Stimulated activated CD8-positive, alpha-beta memory T cell treated with anti-CD3 and anti-CD28 coated beads, Interleukin-7, amount 100 ng/mL, for 1 hour (primary cell): Measurements from ENCODE around the gene SPATS1.
"Not testable (repeated sequence)": the region's sequence is repeated elsewhere in the genome, so short reads cannot be mapped to it uniquely, and the experiment has no call there.

Experiments
- DNase-seq, 2 donors: peaks; one replicate each; pipeline ENCODE4 v3.0.0-alpha.2; 2020; ENCODE audit warnings: low read depth in 2 of 2

The SPATS1 gene

DNA sequence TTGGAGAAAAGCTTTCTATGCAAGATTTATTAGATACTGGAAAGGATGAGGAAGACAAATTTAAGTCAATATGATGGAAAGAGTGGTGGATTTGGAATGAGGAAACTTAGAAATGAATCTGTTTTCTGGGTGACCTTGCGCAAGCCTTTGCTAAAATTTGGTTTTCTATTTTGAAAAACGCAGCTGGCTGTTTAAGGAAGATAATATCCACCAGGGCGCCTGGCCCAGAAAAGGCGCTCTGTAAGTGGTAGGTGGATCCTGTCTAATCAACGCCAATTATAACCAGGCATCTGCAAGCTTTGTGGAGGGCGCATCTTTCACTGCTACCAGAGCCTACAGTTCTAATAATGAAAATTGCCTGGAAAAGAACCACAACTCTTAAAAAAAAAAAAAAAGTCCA is 398 bp upstream of the SPATS1 start:
- DNase-seq = no peak

DNA sequence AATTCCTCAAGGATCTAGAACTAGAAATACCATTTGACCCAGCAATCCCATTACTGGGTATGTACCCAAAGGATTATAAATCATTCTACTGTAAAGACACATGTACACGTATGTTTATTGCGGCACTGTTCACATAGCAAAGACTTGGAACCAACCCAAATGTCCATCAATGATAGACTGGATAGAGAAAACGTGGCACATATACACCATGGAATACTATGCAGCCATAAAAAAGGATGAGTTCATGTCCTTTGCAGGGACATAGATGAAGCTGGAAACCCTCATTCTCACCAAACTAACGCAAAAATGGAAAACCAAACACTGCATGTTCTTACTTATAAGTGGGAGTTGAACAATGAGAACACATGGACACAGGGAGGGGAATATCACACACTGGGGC is 4.4 kb downstream of the SPATS1 start:
- DNase-seq = not testable (repeated sequence)

DNA sequence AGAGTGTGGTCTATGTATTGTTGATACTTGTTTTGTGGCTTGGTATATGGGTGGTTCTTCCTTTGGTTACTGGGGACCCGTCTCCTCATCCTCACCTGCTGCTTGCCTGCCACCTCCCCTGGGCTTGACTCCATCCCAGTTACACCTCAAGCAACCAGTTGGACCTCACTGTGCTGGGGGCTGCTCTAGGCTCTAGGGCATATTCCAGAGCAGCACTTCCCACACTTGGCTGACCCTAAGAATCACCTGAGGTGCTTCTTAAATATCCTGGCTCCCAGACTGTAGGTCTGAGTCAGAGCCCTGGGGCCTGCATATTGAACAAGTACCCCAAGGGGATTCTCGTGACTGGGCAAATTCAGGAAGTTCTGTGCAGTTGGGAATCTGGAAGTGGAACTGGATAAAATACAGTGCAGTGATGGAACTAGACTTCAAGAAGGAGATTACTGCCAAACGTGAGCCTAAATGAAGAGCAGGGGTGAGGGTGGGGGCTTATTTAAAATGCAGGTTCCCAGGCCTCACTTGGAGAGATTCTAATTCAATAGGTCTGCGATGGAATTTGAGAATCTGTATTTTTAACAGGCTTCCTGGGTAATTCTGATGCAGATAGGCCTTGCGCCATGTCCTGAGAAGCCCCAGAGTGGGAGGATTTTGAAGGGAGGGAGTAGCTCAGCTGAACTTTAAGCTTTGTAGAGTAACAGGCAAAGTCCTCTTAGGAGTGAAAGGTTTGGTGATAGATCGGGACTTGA is 7.6 kb downstream of the SPATS1 start:
- no peak for DNase-seq

DNA sequence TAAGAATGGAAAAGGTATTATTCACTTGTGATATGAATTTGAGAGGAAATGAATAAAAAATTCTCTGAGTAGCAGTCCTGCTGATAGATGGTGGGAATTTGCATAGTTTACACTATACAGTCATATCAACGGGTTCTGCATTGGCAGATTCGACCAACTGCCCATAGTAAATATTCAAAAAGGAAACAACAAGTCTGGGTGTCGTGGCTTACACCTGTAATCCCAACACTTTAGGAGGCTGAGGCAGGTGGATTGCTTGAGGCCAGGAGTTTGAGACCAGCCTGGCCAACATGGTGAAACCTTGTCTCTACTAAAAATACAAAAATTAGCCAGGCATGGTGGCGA is 8.2 kb downstream of the SPATS1 start:
- DNase-seq = not testable (repeated sequence)

DNA sequence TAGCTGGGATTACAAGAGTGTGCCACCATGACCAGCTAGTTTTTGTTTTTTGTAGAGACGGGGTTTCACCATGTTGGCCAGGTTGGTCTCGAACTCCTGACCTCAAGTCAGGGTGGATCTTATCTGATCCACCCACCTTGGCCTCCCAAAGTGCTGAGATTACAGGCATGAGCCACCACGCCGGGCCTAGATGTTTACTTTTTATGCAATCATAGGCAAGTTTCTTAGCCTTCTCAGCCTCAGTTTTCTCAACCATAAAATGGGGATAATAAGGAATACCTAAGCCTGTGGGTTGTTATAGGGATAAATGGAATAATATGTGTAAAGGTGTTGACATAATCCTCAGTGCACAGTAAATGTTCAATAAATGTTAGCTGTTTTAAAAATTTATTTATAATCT is 9.8 kb downstream of the SPATS1 start:
- DNase-seq = no peak

DNA sequence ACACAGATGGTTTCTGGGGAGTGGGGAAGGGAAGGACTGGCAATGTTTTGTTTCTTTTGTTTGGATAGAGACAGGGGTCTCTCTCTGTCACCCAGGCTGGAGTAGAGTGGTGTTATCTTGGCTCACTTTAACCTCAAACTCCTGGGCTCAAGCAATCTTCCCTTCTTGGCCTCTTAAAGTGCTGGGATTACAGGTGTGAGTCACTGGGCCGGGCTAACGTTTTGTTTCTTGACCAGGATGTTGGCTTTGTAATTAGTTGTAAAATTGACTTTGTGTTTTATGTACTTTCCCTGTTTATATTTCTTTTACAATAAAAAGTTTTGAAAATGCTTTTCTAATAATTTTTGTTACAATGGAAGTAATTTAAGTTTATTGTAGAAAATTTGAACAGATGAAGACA is 10.9 kb downstream of the SPATS1 start:
- DNase-seq = no peak

DNA sequence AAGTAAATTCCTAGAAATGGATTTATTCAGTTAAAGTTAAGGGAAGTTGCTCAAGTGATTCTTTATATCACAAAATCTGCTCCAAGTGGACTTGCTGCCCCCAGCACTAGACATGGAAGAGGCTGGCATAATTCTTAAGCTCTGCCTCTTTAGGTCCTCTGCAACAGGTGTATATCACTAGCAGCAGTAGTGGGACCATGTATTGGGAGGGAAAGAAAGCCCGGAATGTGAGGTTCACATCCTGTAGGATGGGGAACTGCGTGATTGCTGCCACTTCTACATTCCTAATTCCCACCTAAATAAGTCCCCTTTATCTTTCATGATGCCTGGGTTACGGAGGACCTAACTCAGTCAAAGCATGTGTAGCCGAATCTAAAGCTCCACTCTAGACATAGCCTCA is 13.2 kb downstream of the SPATS1 start:
- no peak for DNase-seq

DNA sequence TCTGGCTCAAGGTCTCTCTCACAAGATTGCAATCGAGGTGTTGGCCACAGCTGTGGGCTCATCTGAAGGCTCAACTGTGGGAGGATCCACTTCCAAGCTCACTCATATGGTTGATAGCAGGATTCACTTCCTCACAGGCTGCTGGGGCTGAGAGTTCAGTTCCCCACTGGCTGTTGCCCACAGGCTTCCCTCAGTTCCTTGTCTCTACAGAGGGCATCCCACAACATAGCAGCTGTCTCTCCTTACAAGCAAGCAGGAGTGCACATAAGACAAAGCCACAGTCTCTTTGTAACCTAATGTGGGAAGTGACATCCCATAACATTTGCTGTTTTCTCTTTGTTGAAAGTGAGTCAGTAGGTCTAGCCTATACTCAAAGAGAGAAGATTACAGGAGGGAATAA is 14.0 kb downstream of the SPATS1 start:
- DNase-seq = no peak

DNA sequence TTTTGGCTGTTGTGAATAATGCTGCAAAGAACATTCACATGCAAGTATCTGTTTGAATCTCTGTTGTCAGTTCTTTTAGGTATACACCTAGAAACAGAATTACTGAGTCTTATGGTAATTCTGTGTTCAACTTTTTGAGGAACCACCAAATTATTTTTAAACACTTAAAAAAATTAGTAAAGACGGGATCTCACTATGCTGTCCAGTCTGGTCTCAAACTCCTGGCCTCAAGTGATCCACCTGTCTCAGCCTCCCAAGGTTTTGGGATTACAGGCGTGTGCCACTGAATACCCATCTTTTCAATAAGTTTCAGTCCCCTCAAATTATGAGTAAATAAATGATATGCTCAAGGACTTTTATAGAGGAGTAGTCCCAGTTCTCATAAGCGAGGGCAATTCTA is 17.5 kb downstream of the SPATS1 start:
- DNase-seq = no peak

DNA sequence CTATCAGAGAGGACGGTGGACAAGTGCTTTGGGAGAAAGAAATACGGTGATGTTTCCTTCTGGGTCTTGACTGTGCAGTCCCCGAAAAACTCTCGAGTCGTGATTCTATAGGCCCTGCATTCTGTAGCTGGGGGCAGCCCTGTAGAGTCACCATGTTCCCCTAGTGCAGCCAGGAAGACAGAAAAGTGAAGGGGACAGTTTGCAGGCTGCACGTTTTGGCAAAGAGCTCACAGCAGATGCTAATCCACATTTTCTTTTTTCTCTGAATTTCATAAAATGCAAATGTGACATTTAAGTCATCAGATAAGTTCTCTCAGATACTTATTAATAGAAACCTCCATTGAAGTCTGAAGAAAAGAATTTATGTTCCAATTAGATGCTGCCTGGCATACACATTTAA is 19.5 kb downstream of the SPATS1 start:
- no peak for DNase-seq

DNA sequence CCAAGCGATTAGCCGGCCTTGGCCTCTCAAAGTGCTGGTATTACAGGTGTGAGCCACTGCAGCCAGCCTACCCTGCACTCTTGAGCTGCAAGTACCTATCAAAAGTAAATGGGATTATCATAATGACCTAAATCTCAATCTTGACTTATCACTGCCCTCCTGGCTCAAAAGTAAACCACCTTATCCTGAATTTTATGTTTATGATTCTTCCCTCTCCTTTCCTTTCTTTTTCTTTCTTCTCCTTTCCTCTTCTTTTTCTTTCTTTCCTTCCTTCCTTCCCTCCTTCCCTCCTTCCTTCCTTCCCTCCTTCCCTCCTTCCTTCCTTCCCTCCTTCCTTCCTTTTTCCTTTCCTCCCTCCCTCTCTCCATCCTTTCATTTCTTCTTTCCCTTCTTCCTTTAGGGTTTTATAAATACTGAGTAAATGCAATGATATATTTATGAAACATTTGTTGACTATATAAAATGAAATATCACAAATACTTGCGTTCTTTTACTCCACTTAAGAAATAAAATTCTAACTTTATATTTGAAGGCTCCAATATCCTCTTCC is 21.0 kb downstream of the SPATS1 start:
- no peak for DNase-seq

DNA sequence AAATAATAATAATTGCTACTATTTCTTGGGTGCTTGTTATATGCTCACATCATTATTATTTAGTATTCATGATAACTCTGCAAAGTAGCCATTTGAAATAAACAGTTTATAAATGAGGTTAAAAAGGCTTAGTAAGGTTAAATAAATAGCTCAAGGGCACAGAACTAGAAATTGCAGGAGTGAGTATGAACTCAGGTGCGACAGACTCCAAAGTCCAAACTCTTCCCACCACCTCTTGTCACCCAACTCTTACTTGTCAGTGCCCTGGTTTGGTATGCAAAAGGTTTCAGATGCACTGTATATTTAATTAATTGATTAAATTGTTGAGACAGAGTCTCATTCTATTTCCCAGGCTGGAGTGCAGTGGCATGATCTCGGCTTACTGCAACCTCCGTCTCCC is 24.3 kb downstream of the SPATS1 start:
- no peak for DNase-seq

DNA sequence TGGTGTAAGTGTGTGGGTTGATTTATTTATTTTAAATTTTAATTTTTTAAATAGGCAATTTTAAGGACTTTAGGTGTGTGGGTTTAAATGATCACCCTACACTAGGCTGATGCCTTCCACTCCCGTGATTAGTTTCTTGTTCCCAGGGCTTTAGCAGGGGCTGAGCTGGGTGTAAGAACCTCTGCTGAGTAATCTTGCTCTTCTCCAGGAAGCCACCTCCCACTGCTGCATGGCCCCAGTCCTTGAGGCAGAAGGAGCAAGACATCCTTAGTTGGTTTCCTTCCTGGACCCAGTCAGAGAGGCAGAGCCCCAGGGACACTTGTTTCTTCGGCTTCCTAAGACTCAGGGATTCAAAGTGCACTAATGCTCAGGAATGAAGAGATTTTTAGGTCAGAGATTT is 25.2 kb downstream of the SPATS1 start:
- no peak for DNase-seq

DNA sequence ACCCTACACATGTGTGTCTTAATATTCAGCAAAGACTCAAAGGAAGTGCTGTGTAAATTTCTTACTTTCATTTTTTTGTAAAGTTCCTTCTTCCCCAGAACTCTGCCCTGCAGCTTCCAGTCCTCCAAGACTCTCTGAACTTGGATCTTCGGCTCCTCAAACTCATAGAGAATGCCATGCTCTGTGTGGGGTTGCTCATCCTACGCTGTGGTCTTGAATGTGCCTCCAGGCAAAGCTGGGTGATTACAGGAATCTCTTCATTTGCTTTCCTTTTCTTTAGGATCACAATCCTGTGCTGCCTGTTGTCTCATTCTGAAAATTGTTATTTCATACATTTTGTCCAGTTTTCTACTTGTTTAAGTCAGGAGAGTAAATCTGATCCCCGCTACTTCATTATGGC is 30.6 kb downstream of the SPATS1 start:
- no peak for DNase-seq

DNA sequence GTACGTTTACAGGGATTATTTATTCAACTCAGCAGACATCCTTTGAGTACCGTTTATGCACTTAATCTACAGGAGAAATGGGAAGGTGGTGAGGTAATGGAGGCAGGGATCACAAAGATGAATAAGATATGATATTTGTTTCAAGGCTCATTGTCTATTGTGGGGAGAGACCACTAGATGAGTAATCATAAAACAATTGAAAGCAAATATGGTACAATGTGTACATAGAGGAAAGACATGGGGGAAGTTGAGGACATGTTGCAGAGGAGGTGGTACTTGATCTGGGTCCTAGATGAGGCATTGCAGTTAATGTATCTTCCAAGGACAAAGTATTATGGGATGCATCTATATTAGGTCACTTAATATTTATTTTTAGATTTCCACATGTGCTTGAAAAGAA is 31.3 kb downstream of the SPATS1 start:
- DNase-seq = no peak

DNA sequence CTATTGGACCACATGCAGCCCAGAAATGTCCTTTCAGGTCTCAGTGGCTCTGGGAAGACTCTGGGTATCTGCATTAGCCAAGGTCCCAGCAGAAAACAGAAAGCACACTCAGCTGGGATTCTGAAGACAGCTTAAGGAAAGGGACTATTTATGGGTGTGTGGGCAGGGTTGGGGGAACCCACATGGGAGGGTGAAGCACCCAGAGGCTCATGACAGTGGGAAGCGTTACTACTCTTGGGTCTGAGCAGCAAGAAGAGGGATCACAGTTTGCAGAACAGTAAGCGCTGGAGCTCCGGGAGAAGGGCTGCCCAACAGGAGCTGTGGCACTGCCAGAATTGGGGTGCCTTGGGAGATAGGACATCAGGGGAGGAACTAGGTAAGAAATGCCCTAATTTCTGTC is 32.6 kb downstream of the SPATS1 start:
- no peak for DNase-seq

DNA sequence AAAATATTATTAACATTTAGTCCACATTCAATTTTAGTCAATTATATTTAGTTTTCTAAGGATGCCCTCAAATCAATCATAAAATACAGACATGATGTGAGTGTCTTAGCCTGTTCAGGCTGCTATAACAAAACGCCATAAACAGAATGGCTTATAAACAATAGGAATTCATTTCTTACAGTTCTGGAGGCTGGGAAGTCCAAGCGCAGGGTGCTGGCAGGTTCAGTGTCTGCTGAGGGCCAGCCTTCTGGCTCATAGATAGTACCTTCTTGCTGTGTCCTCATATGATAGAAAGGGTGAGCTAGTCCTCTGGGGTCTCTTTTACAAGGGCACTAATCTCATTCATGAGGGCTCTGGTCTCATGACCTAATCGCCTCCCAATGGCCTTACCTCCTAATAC is 35.0 kb downstream of the SPATS1 start:
- no peak for DNase-seq

DNA sequence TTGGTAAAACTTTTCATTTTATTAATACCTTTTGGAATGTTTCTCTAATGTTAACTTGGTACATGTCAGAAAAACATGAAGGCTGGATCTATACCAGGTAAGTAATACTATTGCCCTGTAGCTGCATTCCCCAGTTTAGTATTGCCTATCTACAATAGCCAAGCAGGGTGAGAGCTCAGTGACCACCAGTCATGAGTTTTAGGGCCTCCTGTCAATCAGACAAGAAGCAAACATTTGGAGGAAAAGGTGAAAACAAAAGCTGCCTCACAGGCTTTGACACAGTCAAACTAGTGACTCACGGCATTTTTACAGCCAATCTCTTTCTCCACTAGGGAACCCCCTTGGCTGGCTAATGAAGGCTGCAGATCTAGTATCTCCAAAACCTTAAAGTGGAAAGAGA is 35.5 kb downstream of the SPATS1 start:
- no peak for DNase-seq

DNA sequence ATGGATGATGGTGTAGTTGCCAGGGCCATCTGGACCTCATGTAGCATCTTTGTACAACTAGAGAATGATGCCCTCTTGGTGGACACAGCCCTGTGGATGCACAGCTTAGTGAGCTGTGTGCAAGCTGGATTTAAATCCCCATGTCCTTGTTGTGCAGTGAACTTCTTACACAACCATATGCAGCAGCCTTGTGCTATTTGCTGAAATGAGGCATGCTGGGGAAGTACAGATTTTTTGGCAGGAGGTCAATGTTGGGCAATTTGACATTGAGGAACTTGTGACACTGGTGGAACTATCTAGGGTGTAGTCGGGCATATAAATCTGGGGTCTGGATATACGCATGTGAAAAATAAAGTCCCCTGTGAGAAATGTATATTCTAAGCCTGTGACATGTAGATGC is 39.3 kb downstream of the SPATS1 start:
- no peak for DNase-seq

DNA sequence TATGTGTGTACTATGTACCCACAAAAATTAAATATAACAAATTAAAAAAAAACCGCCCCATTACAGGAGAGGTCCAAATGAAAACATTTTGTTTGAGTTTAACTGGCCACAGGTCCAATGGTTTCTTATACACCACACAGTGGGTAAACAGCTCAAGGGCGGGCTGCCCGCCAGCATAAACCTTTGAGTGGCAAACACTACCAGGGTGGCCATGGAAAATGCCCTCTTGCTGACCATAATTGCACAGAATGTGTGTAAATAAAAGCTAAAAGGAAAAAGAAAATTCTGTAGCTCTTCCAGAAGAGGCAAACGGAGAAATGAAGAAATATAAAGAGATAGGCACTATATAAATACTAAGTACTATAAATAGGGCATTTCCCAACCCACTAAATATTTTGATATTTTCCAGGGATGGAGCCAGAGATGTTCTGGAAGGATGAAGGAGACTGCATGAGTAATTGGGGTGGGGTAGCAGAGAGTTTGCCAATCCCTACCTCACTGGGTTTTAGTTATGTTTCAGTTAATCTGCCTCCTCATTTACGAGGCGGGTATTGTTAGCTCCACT is 44.0 kb downstream of the SPATS1 start:
- no peak for DNase-seq

DNA sequence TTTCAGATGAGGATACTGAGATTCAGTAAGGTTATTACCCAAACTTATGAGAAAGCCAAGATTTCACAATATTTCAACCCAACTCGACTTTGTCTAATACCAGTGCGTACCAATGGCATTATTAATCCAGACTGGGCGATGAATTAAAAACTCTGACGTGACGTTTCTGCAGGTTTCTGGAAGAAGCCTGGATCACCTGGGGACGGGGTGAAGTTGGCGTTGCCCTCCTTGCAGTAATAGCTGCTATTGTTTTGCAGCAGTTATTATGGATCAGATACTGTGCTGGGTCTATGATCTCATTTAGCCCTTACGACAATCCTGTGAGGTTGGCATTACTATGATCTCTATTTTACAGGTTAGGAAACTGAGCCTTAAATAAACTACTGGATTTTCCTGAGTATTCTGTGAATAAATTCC is 44.5 kb downstream of the SPATS1 start:
- DNase-seq = no peak

DNA sequence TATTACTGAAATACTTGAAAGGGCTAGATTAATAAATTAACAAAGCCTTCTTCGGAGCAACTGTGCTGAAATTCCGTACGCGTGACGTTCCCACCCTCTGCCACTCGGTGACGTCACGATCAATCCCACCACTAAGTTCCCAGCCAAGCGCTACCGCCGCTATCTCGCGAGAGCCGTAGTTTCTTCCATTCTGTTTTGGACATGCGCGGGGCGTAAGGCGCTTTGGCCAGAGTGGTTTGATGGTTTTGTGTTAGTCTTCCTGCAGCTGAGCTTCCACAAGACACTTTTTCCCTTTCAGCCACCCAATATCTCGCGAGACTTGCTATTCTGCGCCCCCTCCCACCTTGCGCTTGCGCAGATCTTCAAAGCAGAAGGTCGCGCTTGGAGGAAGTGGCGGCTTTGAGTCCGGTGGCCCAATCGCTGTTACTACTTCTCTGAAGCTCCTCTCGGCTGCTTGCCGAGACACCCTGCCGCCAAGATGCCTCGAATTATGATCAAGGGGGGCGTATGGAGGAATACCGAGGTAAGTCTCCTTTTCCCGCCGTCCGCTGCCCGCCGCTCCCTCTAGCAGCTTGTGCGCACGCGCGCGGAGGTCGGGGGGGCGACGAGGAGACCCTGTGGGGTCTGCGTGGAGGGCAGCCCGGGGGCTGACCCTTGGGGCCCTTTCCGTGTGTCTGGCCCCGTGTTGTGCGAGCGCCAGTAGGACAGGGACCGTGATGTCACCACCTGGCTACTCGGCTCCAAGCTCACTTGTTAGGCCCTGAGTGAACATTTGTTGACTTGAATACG is 45.1 kb downstream of the SPATS1 start, which contains the start of gene CDC5L:
TSS of gene CDC5L (plus strand) at position 361 of the 789 bp plus-strand sequence. CDS start at position 479, 118 bp downstream.
- peak; percentile 71 to 76 for DNase-seq

DNA sequence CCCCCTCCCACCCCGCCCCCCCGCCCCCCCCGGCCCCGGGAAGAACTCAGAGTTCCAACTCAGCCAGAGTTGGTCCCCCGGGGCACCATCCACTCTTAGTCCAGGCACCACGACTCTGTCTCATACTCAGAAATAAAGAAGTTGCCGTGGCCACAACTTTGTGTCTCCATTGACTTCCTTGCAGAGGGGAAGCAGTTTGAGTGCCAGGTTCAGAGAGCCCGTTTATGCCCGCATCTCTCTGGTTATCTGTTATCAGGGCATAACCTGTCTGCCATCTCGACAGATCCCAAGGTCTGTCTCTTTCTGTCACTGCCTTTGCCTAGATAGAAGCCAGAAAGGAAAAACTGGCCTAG is 45.7 kb downstream of the SPATS1 start:
- DNase-seq = no peak
